IPS-15b (cell line): ENCODE measurements around the gene TRAPPC3.

Source experiments
- H3K27me3 ChIP-seq: one replicate; pipeline ENCODE4 v1.6.1; 2013; ENCODE audit warnings: low read length; ENCODE audit not compliant: control insufficient read depth, insufficient read depth
- H3K36me3 ChIP-seq: one replicate; pipeline ENCODE4 v1.6.1; 2013; ENCODE audit warnings: low read length; ENCODE audit not compliant: control insufficient read depth, insufficient read depth
- H3K4me1 ChIP-seq: one replicate; pipeline ENCODE4 v1.6.1; 2013; ENCODE audit warnings: mild to moderate bottlenecking, low read length; ENCODE audit not compliant: control insufficient read depth, insufficient read depth
- H3K4me3 ChIP-seq: one replicate; pipeline ENCODE4 v1.5.1; 2013; ENCODE audit warnings: low read depth, low read length
- H3K9ac ChIP-seq: one replicate; pipeline ENCODE4 v1.6.1; 2013; ENCODE audit warnings: low read depth, mild to moderate bottlenecking, low read length
- H3K9me3 ChIP-seq: one replicate; pipeline ENCODE4 v1.6.1; 2013; ENCODE audit warnings: mild to moderate bottlenecking, low read length; ENCODE audit not compliant: control insufficient read depth, insufficient read depth

Gene TRAPPC3

GRCh38 chr1:36099681-36100341, 49.5 kb downstream of the TRAPPC3 start:
- Histone ChIP-seq H3K4me3 (no peak overlapping the region), H3K36me3 (peaks cover 3% of the 10 kb centered on the region), H3K27me3 (no peaks in the 10 kb centered on the region), H3K4me1 (no peaks in the 10 kb centered on the region), H3K9ac (no peak overlapping the region), H3K9me3 (no peaks in the 10 kb centered on the region)

GRCh38 chr1:36098650-36099365, 50.5 kb downstream of the TRAPPC3 start:
- H3K36me3 ChIP-seq = peaks cover 12% of the 10 kb centered on the region
- H3K27me3 ChIP-seq = no peaks in the 10 kb centered on the region
- no peaks in the 10 kb centered on the region for H3K4me1 ChIP-seq
- H3K9ac ChIP-seq = no peak overlapping the region
- H3K4me3 ChIP-seq = no peak overlapping the region
- H3K9me3 ChIP-seq = no peaks in the 10 kb centered on the region

- Histone ChIP-seq H3K9me3 (no peaks in the 10 kb centered on the region), H3K9ac (no peak overlapping the region), H3K27me3 (no peaks in the 10 kb centered on the region), H3K4me1 (no peaks in the 10 kb centered on the region), H3K36me3 (peaks cover 20% of the 10 kb centered on the region), H3K4me3 (no peak overlapping the region)
Measured at GRCh38 chr1:36097693-36098585, 51.3 kb downstream of the TRAPPC3 start.

- Histone ChIP-seq H3K9me3 (no peaks in the 10 kb centered on the region), H3K9ac (no peak overlapping the region), H3K27me3 (no peaks in the 10 kb centered on the region), H3K4me1 (no peaks in the 10 kb centered on the region), H3K4me3 (no peak overlapping the region), H3K36me3 (peaks cover 31% of the 10 kb centered on the region)
Measured at GRCh38 chr1:36096500-36097432, 52.5 kb downstream of the TRAPPC3 start.

GRCh38 chr1:36095760-36096405, 53.4 kb downstream of the TRAPPC3 start:
- Histone ChIP-seq H3K9me3 (no peaks in the 10 kb centered on the region), H3K4me3 (no peak overlapping the region), H3K4me1 (no peaks in the 10 kb centered on the region), H3K36me3 (peaks cover 34% of the 10 kb centered on the region), H3K27me3 (no peaks in the 10 kb centered on the region), H3K9ac (no peak overlapping the region)

GRCh38 chr1:36094621-36095061, 54.6 kb downstream of the TRAPPC3 start:
- Histone ChIP-seq H3K9me3 (no peaks in the 10 kb centered on the region), H3K36me3 (peaks cover 34% of the 10 kb centered on the region), H3K4me3 (no peak overlapping the region), H3K9ac (no peak overlapping the region), H3K27me3 (no peaks in the 10 kb centered on the region), H3K4me1 (no peaks in the 10 kb centered on the region)

- no peaks in the 10 kb centered on the region for H3K9me3 ChIP-seq
- H3K4me3 ChIP-seq = no peak overlapping the region
- H3K4me1 ChIP-seq = no peaks in the 10 kb centered on the region
- H3K27me3 ChIP-seq = no peaks in the 10 kb centered on the region
- peaks cover 34% of the 10 kb centered on the region for H3K36me3 ChIP-seq
- H3K9ac ChIP-seq = no peak overlapping the region
Measured at GRCh38 chr1:36093929-36094328, 55.4 kb downstream of the TRAPPC3 start.

- no peaks in the 10 kb centered on the region for H3K9me3 ChIP-seq
- no peaks in the 10 kb centered on the region for H3K4me1 ChIP-seq
- no peak overlapping the region for H3K9ac ChIP-seq
- no peaks in the 10 kb centered on the region for H3K27me3 ChIP-seq
- peaks cover 34% of the 10 kb centered on the region for H3K36me3 ChIP-seq
- H3K4me3 ChIP-seq = no peak overlapping the region
Measured at GRCh38 chr1:36093226-36093625, 56.1 kb downstream of the TRAPPC3 start.

- H3K4me3 ChIP-seq = no peak overlapping the region
- no peaks in the 10 kb centered on the region for H3K27me3 ChIP-seq
- no peaks in the 10 kb centered on the region for H3K9me3 ChIP-seq
- no peak overlapping the region for H3K9ac ChIP-seq
- H3K36me3 ChIP-seq = peaks cover 34% of the 10 kb centered on the region
- H3K4me1 ChIP-seq = no peaks in the 10 kb centered on the region
Measured at GRCh38 chr1:36092798-36093185, 56.5 kb downstream of the TRAPPC3 start.

- no peaks in the 10 kb centered on the region for H3K27me3 ChIP-seq
- no peaks in the 10 kb centered on the region for H3K9me3 ChIP-seq
- no peaks in the 10 kb centered on the region for H3K4me1 ChIP-seq
- H3K36me3 ChIP-seq = peaks cover 34% of the 10 kb centered on the region
- H3K9ac ChIP-seq = no peak overlapping the region
- no peak overlapping the region for H3K4me3 ChIP-seq
Measured at GRCh38 chr1:36092166-36092797, 57.0 kb downstream of the TRAPPC3 start.
